NCI-H2107 treated with DMSO at 0.1 percent for 48 hours (cell line): Measurements from ENCODE around the gene GSK3A.
"Not testable (repeated sequence)": the region's sequence is repeated elsewhere in the genome, so short reads cannot be mapped to it uniquely, and the experiment has no call there.

ENCODE experiments used
- DNase-seq: peaks from one replicate; lab custom pipeline; 2025; ENCODE audit not compliant: unreplicated experiment; lab: John Stamatoyannopoulos, UW

The GSK3A gene

GRCh38 chr19:42268704-42269477, 26.5 kb upstream of the GSK3A start, which contains the start of gene CIC:
TSS of gene CIC (plus strand) at chr19:42269252. CDS start at chr19:42271784, 2,532 bp downstream.
- peak; percentile 100 for DNase-seq

- DNase-seq: peak; percentile 99
Measured at GRCh38 chr19:42268142-42268703, 25.8 kb upstream of the GSK3A start.

- no peak for DNase-seq
Measured at GRCh38 chr19:42267644-42268141, 25.3 kb upstream of the GSK3A start.

GRCh38 chr19:42266928-42267603, 24.7 kb upstream of the GSK3A start:
- DNase-seq: not testable (repeated sequence)

GRCh38 chr19:42266105-42266504, 23.7 kb upstream of the GSK3A start:
- DNase-seq: not testable (repeated sequence)

- no peak for DNase-seq
Measured at GRCh38 chr19:42261763-42262162, 19.4 kb upstream of the GSK3A start.

GRCh38 chr19:42257842-42258241, 15.4 kb upstream of the GSK3A start:
- not testable (repeated sequence) for DNase-seq

GRCh38 chr19:42255766-42256745, 13.7 kb upstream of the GSK3A start:
- DNase-seq: peak; percentile 23

- DNase-seq: peak; percentile 18
Measured at GRCh38 chr19:42254850-42255765, 12.7 kb upstream of the GSK3A start, which contains the start of gene ERF. TSS of gene ERF (minus strand) at chr19:42255128. CDS start at chr19:42254999, 129 bp downstream.

- no peak for DNase-seq
Measured at GRCh38 chr19:42254089-42254849, 11.9 kb upstream of the GSK3A start.

- DNase-seq: no peak
Measured at GRCh38 chr19:42253245-42254088, 11.1 kb upstream of the GSK3A start.

GRCh38 chr19:42252365-42253244, 10.2 kb upstream of the GSK3A start:
- no peak for DNase-seq

- no peak for DNase-seq
Measured at GRCh38 chr19:42251572-42252358, 9.4 kb upstream of the GSK3A start.

GRCh38 chr19:42250666-42251531, 8.5 kb upstream of the GSK3A start:
- DNase-seq: no peak

GRCh38 chr19:42250183-42250665, 7.8 kb upstream of the GSK3A start:
- no peak for DNase-seq
